ENCODE measurements around the gene CDC20. TPM values are rescaled to one million over a fixed set of nuclear protein-coding genes. Genes with fewer than 3 reads are reported as not detected.
"Not testable (repeated sequence)": the region's sequence is repeated elsewhere in the genome, so short reads cannot be mapped to it uniquely, and the experiment has no call there.

CDC20 gene
- total RNA-seq, 6 donors from 2014 or later, result 2.1 to 8.4 (median 2.9) TPM; not detected in 1

DNA sequence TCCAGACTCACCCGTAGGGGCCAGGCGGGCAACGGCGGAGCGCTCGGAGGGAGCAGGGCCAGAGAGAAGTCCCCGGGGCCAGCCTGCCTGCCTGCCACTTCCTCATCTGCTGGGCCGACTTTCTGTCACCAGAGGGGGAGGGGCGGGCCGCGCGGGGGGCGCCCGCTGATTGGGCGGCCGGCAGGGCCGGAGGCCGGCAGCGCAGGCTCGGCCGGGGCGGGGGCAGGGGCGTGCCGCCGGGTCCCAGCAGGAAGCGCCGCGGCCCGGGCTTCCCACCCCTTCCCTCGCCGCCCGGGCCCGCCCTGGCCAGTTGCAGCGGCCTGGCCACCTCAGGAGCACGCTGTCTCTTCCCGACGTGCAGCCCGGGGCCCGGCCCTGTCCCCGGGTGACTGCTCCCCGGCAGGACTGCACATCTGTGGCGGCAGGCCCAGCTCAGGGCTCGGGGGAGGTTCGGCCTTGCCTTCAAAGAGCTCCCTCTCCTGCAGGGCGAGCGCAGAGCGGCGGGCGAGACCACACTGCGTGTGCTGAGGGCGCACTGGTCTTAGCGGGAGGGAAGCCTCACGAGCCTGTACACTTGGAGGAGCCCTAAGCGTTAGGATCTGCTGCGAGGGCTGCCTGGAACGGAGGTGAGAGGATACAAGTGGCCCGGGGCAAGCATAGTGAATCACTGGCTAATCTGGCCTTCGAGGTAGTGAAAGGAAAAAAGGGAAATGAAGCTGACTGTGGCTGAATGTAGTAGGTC lies 9.3 kb downstream of the CDC20 start, which contains the start of gene ELOVL1:
TSS of gene ELOVL1 (minus strand) at position 108 of the 742 bp plus-strand sequence. CDS start 2,402 bp downstream, outside the sequence.
- Histone ChIP-seq H3K9me3 (no peaks in the 10 kb centered on the region), H3K4me1 (peaks cover 25 to 41% (median 31%) of the 10 kb centered on the region in 4 donors), H3K36me3 (peaks cover 15 to 25% (median 22%) of the 10 kb centered on the region in 4 donors), H3K27ac (peak within 1 kb of the TSS; percentile 93 to 98 (median 98)), H3K27me3 (no peaks in the 10 kb centered on the region), H3K4me3 (peak within 1 kb of the TSS; percentile 68 to 90 (median 85))
- DNase-seq (peak; percentile 95 to 99), ATAC-seq (ENCODE audit: low FRiP score in 2 of 2) (peak; percentile 92 to 98)
- 0% methylated on average over 9 to 30 of the region's 58 CpGs for WGBS, 2 donors
- TF ChIP-seq, protein P1, sequence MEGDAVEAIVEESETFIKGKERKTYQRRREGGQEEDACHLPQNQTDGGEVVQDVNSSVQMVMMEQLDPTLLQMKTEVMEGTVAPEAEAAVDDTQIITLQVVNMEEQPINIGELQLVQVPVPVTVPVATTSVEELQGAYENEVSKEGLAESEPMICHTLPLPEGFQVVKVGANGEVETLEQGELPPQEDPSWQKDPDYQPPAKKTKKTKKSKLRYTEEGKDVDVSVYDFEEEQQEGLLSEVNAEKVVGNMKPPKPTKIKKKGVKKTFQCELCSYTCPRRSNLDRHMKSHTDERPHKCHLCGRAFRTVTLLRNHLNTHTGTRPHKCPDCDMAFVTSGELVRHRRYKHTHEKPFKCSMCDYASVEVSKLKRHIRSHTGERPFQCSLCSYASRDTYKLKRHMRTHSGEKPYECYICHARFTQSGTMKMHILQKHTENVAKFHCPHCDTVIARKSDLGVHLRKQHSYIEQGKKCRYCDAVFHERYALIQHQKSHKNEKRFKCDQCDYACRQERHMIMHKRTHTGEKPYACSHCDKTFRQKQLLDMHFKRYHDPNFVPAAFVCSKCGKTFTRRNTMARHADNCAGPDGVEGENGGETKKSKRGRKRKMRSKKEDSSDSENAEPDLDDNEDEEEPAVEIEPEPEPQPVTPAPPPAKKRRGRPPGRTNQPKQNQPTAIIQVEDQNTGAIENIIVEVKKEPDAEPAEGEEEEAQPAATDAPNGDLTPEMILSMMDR (IDR thresholded peaks at IDR 0.05), result peak in 3 of 6 experiments; percentile 22 to 41 (median 38)
- TF ChIP-seq EP300 (IDR thresholded peaks at IDR 0.05) (no peak), POLR2AphosphoS5 (IDR thresholded peaks at IDR 0.05) (peak; percentile 62 to 79), POLR2A (IDR thresholded peaks at IDR 0.05) (peak in 3 of 4 donors; percentile 78 to 92 (median 80))

- Histone ChIP-seq H3K4me1 (peaks cover 25 to 41% (median 35%) of the 10 kb centered on the region in 4 donors), H3K27ac (peak overlapping the region; percentile 93 to 98 (median 98)), H3K27me3 (no peaks in the 10 kb centered on the region), H3K4me3 (peak overlapping the region in 3 of 4 donors; percentile 82 to 90 (median 88)), H3K9me3 (no peaks in the 10 kb centered on the region), H3K36me3 (peaks cover 12 to 19% (median 16%) of the 10 kb centered on the region in 4 donors)
- no peak for DNase-seq
- 20 to 23% methylated on average over 6 of the region's 6 CpGs for WGBS, 2 donors
- TF ChIP-seq, protein P1 (IDR thresholded peaks at IDR 0.05), result no peak
- TF ChIP-seq POLR2AphosphoS5 (IDR thresholded peaks at IDR 0.05) (no peak), POLR2A (IDR thresholded peaks at IDR 0.05) (no peak), EP300 (IDR thresholded peaks at IDR 0.05) (no peak)
- no peak for ATAC-seq (ENCODE audit: low FRiP score in 2 of 2)
Observed at GRCh38 chr1:43368646-43369020, 9.9 kb downstream of the CDC20 start.

DNA sequence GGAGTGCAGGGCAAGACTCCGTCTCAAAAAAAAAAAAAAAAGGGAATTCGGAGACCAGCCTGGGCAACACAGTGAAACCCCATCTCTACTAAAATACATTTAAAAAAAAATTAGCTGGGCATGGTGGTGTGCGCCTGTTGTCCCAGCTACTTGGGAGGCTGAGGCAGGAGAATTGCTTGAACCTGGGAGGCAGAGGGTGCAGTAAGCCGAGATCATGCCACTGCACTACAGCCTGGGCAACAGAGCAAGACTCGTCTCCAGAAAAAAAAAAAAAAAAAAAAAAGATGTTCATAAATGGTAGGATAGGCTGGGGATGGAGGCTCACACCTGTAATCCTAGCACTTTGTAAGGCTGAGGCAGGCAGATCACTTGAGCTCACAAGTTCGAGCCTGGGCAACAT lies 11.0 kb downstream of the CDC20 start:
- peaks cover 25 to 39% (median 35%) of the 10 kb centered on the region in 4 donors for H3K4me1 ChIP-seq
- not testable (repeated sequence) for DNase-seq; H3K27ac ChIP-seq; H3K4me3 ChIP-seq; H3K36me3 ChIP-seq; H3K27me3 ChIP-seq; ATAC-seq (ENCODE audit: low FRiP score in 2 of 2); H3K9me3 ChIP-seq
- 87 to 95% methylated on average over 6 of the region's 6 CpGs for WGBS, 2 donors

GRCh38 chr1:43370564-43370963 lies 11.8 kb downstream of the CDC20 start:
- Histone ChIP-seq H3K36me3 (peaks cover 0 to under 1% (median 0%) of the 10 kb centered on the region in 4 donors), H3K4me3 (no peak overlapping the region), H3K27ac (no peak overlapping the region), H3K4me1 (peaks cover 23 to 37% (median 33%) of the 10 kb centered on the region in 4 donors), H3K27me3 (no peaks in the 10 kb centered on the region), H3K9me3 (no peaks in the 10 kb centered on the region)
- 86 to 88% methylated on average over 4 of the region's 4 CpGs for WGBS, 2 donors
- ATAC-seq (ENCODE audit: low FRiP score in 2 of 2) (no peak), DNase-seq (no peak)
- TF ChIP-seq POLR2AphosphoS5 (IDR thresholded peaks at IDR 0.05) (no peak), EP300 (IDR thresholded peaks at IDR 0.05) (no peak), POLR2A (IDR thresholded peaks at IDR 0.05) (no peak)
- TF ChIP-seq, protein P1 (IDR thresholded peaks at IDR 0.05), result no peak

- WGBS, 2 donors, result 95 to 97% methylated on average over 5 of the region's 5 CpGs
- Histone ChIP-seq H3K36me3 (no peaks in the 10 kb centered on the region), H3K27me3 (no peaks in the 10 kb centered on the region), H3K4me1 (peaks cover 10 to 22% (median 18%) of the 10 kb centered on the region in 4 donors), H3K9me3 (no peaks in the 10 kb centered on the region), H3K27ac (peak overlapping the region in 2 of 4 donors; percentile 64 to 69), H3K4me3 (no peak overlapping the region)
- ATAC-seq (ENCODE audit: low FRiP score in 2 of 2) (no peak), DNase-seq (no peak)
- no peak for TF ChIP-seq POLR2A (IDR thresholded peaks at IDR 0.05)
- no peak for TF ChIP-seq POLR2AphosphoS5 (IDR thresholded peaks at IDR 0.05)
- TF ChIP-seq, protein P1 (IDR thresholded peaks at IDR 0.05), result no peak
- TF ChIP-seq EP300 (IDR thresholded peaks at IDR 0.05), result no peak
Observed at GRCh38 chr1:43372172-43372571, 13.4 kb downstream of the CDC20 start.

All from upper lobe of left lung (tissue), 6 donors.